ENCODE measurements around the gene BCAR3.

DNA sequence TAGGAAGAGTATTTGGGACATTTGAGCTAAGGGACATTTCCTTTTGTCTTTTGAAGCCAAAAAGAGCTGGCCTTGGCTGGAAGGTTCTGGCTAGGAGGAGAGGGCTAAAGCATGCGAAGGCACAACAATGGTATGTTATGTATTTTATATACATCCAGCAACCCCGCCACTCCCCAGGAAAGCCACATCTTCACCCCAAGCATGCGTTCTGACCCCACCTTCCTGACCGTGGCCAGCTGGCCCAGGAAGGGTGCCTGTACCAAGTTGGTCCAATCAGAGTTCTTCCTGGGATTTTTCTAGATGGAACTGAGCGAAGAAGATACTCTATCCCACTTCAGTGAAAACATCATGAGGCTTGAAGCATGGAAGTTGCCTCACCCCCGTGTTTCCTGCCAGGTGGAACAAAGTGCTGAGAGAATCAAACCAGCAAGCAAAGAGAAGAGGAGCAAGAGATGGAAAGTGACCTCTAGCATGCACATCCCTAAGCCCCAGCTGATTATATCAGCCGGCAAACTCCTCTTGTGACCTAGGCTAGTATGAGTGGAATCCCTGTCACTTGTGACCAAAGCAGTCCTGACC lies 82.7 kb downstream of the BCAR3 start:
- TF ChIP-seq, protein P1, sequence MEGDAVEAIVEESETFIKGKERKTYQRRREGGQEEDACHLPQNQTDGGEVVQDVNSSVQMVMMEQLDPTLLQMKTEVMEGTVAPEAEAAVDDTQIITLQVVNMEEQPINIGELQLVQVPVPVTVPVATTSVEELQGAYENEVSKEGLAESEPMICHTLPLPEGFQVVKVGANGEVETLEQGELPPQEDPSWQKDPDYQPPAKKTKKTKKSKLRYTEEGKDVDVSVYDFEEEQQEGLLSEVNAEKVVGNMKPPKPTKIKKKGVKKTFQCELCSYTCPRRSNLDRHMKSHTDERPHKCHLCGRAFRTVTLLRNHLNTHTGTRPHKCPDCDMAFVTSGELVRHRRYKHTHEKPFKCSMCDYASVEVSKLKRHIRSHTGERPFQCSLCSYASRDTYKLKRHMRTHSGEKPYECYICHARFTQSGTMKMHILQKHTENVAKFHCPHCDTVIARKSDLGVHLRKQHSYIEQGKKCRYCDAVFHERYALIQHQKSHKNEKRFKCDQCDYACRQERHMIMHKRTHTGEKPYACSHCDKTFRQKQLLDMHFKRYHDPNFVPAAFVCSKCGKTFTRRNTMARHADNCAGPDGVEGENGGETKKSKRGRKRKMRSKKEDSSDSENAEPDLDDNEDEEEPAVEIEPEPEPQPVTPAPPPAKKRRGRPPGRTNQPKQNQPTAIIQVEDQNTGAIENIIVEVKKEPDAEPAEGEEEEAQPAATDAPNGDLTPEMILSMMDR (IDR thresholded peaks at IDR 0.05): no peak
- no peak for TF ChIP-seq POLR2A (IDR thresholded peaks at IDR 0.05)
